Pancreas (tissue), 10 donors: ENCODE results near the gene RGS3. TPM values are rescaled to one million over a fixed set of nuclear protein-coding genes. Genes with fewer than 3 reads are reported as not detected.

Experiments
- ATAC-seq, 4 donors: fragments of 200-7000 bp; cut with Tn5 transposase; one replicate each; pipeline versions ENCODE4 v1.8.0 to v1.9.1; 2020; ENCODE audit warnings: mild to moderate bottlenecking in 4 of 4, moderate library complexity in 4 of 4
- DNase-seq, 6 donors: peaks; one replicate each; pipeline ENCODE4 v3.0.0-alpha.2; 2020
- FAIRE-seq: peaks from 2 replicates; lab custom pipeline; 2012; peaks lifted over from hg19 to GRCh38; lab: Jason Lieb, UNC
- H3K27ac ChIP-seq, 4 donors: fragments of 200-600 bp; sonication (generic); 1 replicate in 3 of 4; 2 replicates in 1 of 4; pipeline versions ENCODE4 v1.5.0 to v1.8.0; 2020
- H3K27me3 ChIP-seq, 4 donors: fragments of 200-600 bp; one replicate each; pipeline ENCODE4 v1.8.0; 2021
- H3K36me3 ChIP-seq, 3 donors: fragments of 200-600 bp; sonication (generic) in 1 of 3; one replicate each; pipeline versions ENCODE4 v1.5.0 to v1.8.0; 2020 to 2021
- H3K4me1 ChIP-seq, 3 donors: fragments of 200-600 bp; one replicate each; pipeline ENCODE4 v1.8.0; 2021
- H3K4me3 ChIP-seq, 4 donors: fragments of 200-600 bp; sonication (generic) in 2 of 4; one replicate each; pipeline versions ENCODE4 v1.5.0 to v1.8.0; 2020 to 2021
- H3K9me3 ChIP-seq, 4 donors: fragments of 200-600 bp; one replicate each; pipeline ENCODE4 v1.8.0; 2021
- WGBS, 2 donors: extraction: QIAGEN DNeasy Blood & Tissue Kit; methylation state at CpG; one replicate each; pipeline ENCODE4 v1.1.7; 2013; 5-methylcytosine and 5-hydroxymethylcytosine counted together
- intact Hi-C, 3 donors: fragments of 100-400 bp; cut with DNase I; formaldehyde crosslinking; loops; one replicate each; pipeline versions ENCODE4 v1.11.1 to v1.14.2; 2022
- polyA plus RNA-seq, 2 donors: library from polyadenylated mRNA; stranded (reverse); fragments of 200-250 nt; gene quantifications; one replicate each; pipeline ENCODE4 v1.2.3, GENCODE V29; 2013
- total RNA-seq, 6 donors: library from RNA; stranded (reverse); fragmentation: NEBNext Ultra II Directional in 4 of 6; extraction: Animal tissue kit (Norgen Biotek cat#: 25700) in 4 of 6; gene quantifications; one replicate each; pipeline versions ENCODE4 v1.2.1 to v1.2.4, GENCODE V29; 2021 to 2023
- TF ChIP-seq, protein P1 (sequence below), 4 donors: fragments of 200-600 bp; sonication (generic) in 3 of 4; IDR thresholded peaks; one replicate each; pipeline versions ENCODE4 v1.5.0 to v1.8.0; 2021; ENCODE audit warnings: antibody characterized with exemption in 4 of 4
- donor health status: healthy with polysubstance abuse.
- donor health status: DM: no; HTN: no; CAD: no; lungs with moderate emphysema.
- donor health status: DM: no; HTN: no; CAD: no.
- donor health status: control.
- donor health status: control.
- donor health status: Bipolar disorder and iron deficiency.
- donor health status: DM: yes; HTN: yes; CAD: no.
- donor health status: DM: no; HTN: no; CAD: no.
- donor health status: DM: no; HTN: no; CAD: no.
- donor health status: DM: yes; HTN: yes; CAD: no.

RGS3 gene
- total and polyA plus RNA-seq, 8 donors: 18.3 to 55.3 (median 32.6) TPM

DNA sequence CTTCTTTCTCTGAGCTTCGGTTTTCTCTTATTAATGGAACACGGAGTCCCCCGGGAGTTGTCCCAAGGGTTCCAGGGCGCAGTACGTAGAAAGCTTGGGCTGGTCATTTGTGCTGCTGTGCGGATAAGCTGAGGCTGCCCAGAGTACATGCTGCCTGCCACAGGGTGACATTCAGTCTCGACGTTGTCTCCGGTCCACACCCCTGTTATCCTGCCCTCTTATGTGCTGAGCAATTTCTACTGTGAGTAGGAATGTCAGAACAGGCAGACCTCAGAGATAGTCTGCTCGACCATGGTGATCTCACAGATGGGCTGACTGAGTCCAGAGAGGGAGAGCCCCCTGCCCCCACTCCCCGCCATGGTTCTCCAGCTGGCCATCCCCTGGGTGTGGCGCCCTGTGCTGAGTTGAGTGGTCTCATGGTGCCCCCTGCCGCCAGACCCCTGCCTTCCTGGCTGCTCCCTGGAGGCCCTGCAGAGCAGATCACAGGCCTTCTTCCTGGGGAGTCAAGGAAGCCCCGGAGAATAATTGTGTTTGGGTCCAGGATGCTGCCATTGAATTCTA lies 124.0 kb downstream of the RGS3 start:
- TF ChIP-seq, protein P1, sequence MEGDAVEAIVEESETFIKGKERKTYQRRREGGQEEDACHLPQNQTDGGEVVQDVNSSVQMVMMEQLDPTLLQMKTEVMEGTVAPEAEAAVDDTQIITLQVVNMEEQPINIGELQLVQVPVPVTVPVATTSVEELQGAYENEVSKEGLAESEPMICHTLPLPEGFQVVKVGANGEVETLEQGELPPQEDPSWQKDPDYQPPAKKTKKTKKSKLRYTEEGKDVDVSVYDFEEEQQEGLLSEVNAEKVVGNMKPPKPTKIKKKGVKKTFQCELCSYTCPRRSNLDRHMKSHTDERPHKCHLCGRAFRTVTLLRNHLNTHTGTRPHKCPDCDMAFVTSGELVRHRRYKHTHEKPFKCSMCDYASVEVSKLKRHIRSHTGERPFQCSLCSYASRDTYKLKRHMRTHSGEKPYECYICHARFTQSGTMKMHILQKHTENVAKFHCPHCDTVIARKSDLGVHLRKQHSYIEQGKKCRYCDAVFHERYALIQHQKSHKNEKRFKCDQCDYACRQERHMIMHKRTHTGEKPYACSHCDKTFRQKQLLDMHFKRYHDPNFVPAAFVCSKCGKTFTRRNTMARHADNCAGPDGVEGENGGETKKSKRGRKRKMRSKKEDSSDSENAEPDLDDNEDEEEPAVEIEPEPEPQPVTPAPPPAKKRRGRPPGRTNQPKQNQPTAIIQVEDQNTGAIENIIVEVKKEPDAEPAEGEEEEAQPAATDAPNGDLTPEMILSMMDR (IDR thresholded peaks at IDR 0.05): no peak
- Histone ChIP-seq H3K4me3 (no peak overlapping the region), H3K27ac (no peak overlapping the region), H3K27me3 (no peaks in the 10 kb centered on the region), H3K9me3 (no peaks in the 10 kb centered on the region), H3K4me1 (peaks cover 9 to 50% (median 25%) of the 10 kb centered on the region in 3 donors), H3K36me3 (peaks cover 3 to 17% (median 3%) of the 10 kb centered on the region in 3 donors)
- peak in 3 of 6 donors; percentile 23 to 70 (median 59) for DNase-seq
- WGBS, 2 donors: 74 to 81% methylated on average over 14 of the region's 14 CpGs
- FAIRE-seq: no peak
- peak in 3 of 4 donors; percentile 4 to 29 (median 8) for ATAC-seq
- intact Hi-C loops: loop anchor here in 2 of 3 donors (5.0 to 10.0 kb wide), 2 partner anchors 53 to 140 kb away; no protein-coding TSS in a partner anchor

DNA sequence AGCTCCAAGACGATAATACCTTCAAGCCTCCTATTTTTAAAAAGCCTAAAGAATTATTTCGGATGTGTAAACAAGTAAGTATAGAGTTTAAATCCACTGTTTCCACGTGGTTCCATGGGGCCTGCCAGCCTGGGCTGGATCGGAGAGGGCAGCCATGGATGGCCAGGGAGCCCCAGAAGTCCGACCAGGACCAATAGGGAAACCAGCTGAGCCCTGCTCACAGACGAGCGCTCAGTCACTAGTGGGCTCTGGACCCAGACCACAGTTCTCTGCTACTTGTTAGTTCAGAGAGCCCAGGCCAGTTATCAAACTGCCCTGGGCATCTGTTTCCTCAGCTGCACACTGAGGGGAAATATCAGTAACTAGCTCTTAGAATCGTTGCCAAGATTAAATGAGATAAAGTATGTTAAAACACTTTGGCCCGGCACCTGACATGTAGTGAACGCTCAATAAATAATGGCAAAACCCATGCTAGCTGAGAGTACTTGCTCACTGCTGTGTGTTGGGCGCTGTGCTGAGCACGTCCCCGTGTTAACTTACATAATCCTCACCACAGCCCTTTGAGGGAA lies 124.8 kb downstream of the RGS3 start:
- H3K4me3 ChIP-seq: no peak overlapping the region
- intact Hi-C loops: loop anchor here in 2 of 3 donors (5.0 to 10.0 kb wide), 2 partner anchors 54 to 141 kb away; no protein-coding TSS in a partner anchor
- no peaks in the 10 kb centered on the region for H3K9me3 ChIP-seq
- peak overlapping the region in 2 of 4 donors; percentile 18 to 44 for H3K27ac ChIP-seq
- WGBS, 2 donors: 30 to 42% methylated on average over 13 of the region's 13 CpGs
- no peaks in the 10 kb centered on the region for H3K27me3 ChIP-seq
- no peak for FAIRE-seq
- peak in 2 of 6 donors; percentile 18 to 49 for DNase-seq
- peak in 3 of 4 donors; percentile 15 to 48 (median 29) for ATAC-seq
- TF ChIP-seq, protein P1 (IDR thresholded peaks at IDR 0.05): no peak
- H3K4me1 ChIP-seq: peaks cover 6 to 44% (median 17%) of the 10 kb centered on the region in 3 donors
- H3K36me3 ChIP-seq: peaks cover 3 to 17% (median 3%) of the 10 kb centered on the region in 3 donors

DNA sequence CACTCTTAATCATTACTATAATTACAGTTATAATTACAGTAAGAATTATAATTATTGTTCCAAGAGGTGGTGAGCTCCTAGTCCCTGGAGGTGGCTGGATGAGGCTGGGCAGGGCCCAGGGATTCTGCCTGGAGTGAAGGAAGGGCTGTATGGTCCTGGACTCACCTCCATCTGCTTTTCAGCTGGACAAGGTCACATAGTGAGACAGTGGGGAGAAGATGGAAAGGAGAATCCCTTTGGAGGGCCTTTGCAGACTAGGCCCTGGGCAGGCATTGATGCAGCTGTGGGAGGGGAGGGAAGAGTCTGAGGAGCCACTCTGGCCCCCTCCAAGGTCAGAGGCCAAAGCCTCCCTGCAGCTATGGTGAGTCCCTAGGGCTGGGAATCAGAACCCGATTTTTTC lies 125.4 kb downstream of the RGS3 start:
- peak overlapping the region in 2 of 4 donors; percentile 18 to 30 for H3K27ac ChIP-seq

DNA sequence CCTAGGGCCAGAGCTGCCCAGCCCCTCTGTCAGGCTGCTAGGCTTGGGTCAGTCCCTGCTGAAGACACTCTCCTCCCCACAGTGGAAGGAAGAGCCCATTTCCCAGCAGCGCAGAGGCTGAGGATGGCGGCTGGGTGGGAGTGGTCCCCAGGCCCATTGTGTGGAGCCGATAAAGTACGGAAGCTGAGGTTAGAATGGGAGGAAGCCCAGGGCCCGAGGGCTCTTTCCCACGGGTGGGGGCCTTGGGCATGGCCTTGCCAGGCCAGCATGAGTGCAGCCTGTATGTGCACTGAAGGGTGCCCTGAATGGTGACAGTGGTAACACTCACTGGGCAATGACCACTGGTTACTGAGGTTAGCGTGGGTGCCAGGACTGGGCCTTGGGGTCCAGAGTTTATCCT lies 125.9 kb downstream of the RGS3 start:
- no peaks in the 10 kb centered on the region for H3K27me3 ChIP-seq
- 37 to 46% methylated on average over 7 of the region's 7 CpGs for WGBS, 2 donors
- peaks cover 4 to 43% (median 17%) of the 10 kb centered on the region in 3 donors for H3K4me1 ChIP-seq
- H3K27ac ChIP-seq: peak overlapping the region in 2 of 4 donors; percentile 18 to 30
- H3K4me3 ChIP-seq: no peak overlapping the region
- H3K9me3 ChIP-seq: no peaks in the 10 kb centered on the region
- peaks cover 0 to 8% (median 3%) of the 10 kb centered on the region in 3 donors for H3K36me3 ChIP-seq
- FAIRE-seq (no peak), DNase-seq (peak in 1 of 6 donors; percentile 54), ATAC-seq (no peak)
- intact Hi-C loops: loop anchor here in 2 of 3 donors (5.0 to 10.0 kb wide), 2 partner anchors 55 to 142 kb away; no protein-coding TSS in a partner anchor
- TF ChIP-seq, protein P1 (IDR thresholded peaks at IDR 0.05): no peak

More for the DNA sequence above, 125.4 kb downstream of the RGS3 start:
- H3K27me3 ChIP-seq: no peaks in the 10 kb centered on the region
- no peak overlapping the region for H3K4me3 ChIP-seq
- intact Hi-C loops: loop anchor here in 2 of 3 donors (5.0 to 10.0 kb wide), 2 partner anchors 54 to 142 kb away; no protein-coding TSS in a partner anchor
- ATAC-seq (no peak), DNase-seq (peak in 1 of 6 donors; percentile 35), FAIRE-seq (no peak)
- TF ChIP-seq, protein P1 (IDR thresholded peaks at IDR 0.05): no peak
- H3K9me3 ChIP-seq: no peaks in the 10 kb centered on the region
- H3K4me1 ChIP-seq: peaks cover 6 to 44% (median 17%) of the 10 kb centered on the region in 3 donors
- WGBS, 2 donors: 13 to 21% methylated on average over 1 of the region's 1 CpG
- H3K36me3 ChIP-seq: peaks cover 3 to 13% (median 3%) of the 10 kb centered on the region in 3 donors
